Lower lobe of right lung (tissue), 2 donors: ENCODE results near the gene GSG1L. TPM values are rescaled to one million over a fixed set of nuclear protein-coding genes. Genes with fewer than 3 reads are reported as not detected.

Source experiments
- ATAC-seq, 2 donors: fragments of 200-7000 bp; cut with Tn5 transposase; one replicate each; pipeline ENCODE4 v1.9.1; 2020 to 2022; ENCODE audit warnings: mild to moderate bottlenecking in 2 of 2, moderate library complexity in 2 of 2
- DNase-seq: peaks from one replicate; pipeline ENCODE4 v3.0.0-alpha.2; 2020
- H3K27ac ChIP-seq: fragments of 200-600 bp; one replicate; pipeline ENCODE4 v1.8.0; 2022
- H3K27me3 ChIP-seq: fragments of 200-600 bp; one replicate; pipeline ENCODE4 v1.8.0; 2022; ENCODE audit warnings: low read depth
- H3K36me3 ChIP-seq: fragments of 200-600 bp; one replicate; pipeline ENCODE4 v1.8.0; 2022; ENCODE audit warnings: mild to moderate bottlenecking
- H3K4me1 ChIP-seq: fragments of 200-600 bp; one replicate; pipeline ENCODE4 v1.8.0; 2022
- H3K4me3 ChIP-seq: fragments of 200-600 bp; one replicate; pipeline ENCODE4 v1.8.0; 2022; ENCODE audit warnings: mild to moderate bottlenecking
- H3K9me3 ChIP-seq: fragments of 200-600 bp; one replicate; pipeline ENCODE4 v1.8.0; 2022
- intact Hi-C: fragments of 100-400 bp; cut with DNase I; formaldehyde crosslinking; loops from one replicate; pipeline ENCODE4 v1.11.0; 2022
- total RNA-seq: library from RNA; stranded (reverse); fragmentation: NEBNext Ultra II Directional; extraction: Animal tissue kit (Norgen Biotek cat#: 25700); gene quantifications from one replicate; pipeline ENCODE4 v1.2.1, GENCODE V29; 2021
- TF ChIP-seq, protein P1 (sequence below): fragments of 200-600 bp; IDR thresholded peaks from one replicate; pipeline ENCODE4 v1.8.0; 2022; ENCODE audit warnings: antibody characterized with exemption, mild to moderate bottlenecking
- donor health status: DM: no; HTN: yes; CAD: no; lungs with severe emphysema.

GSG1L gene
- total RNA-seq, 1 donor from 2014 or later, result 0.30 TPM

DNA sequence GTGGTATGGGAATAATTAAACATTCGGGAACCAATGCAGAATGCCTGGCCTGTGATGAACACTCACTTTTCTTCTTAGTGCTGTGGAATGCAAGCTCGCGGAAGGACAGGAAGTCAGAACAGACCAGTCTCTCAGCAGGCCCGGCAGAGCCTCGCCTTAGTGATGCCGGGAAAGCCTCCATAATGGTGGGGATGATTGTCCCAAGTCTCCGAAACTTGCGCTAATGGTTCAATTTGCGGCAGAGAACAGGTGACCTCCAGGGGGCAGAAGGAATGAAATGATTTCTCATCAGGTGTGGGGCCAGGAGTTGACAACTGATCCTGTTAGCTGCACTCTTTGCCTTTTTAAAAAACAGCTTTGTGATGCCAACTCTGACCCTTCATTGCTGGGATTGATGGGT lies 170.6 kb downstream of the GSG1L start:
- intact Hi-C loops, result no loop called here
- no peak overlapping the region for H3K4me3 ChIP-seq
- no peak overlapping the region for H3K27ac ChIP-seq
- H3K4me1 ChIP-seq, result no peaks in the 10 kb centered on the region
- DNase-seq (no peak), ATAC-seq (no peak)
- H3K36me3 ChIP-seq, result no peaks in the 10 kb centered on the region
- peaks cover 31% of the 10 kb centered on the region for H3K27me3 ChIP-seq
- TF ChIP-seq, protein P1, sequence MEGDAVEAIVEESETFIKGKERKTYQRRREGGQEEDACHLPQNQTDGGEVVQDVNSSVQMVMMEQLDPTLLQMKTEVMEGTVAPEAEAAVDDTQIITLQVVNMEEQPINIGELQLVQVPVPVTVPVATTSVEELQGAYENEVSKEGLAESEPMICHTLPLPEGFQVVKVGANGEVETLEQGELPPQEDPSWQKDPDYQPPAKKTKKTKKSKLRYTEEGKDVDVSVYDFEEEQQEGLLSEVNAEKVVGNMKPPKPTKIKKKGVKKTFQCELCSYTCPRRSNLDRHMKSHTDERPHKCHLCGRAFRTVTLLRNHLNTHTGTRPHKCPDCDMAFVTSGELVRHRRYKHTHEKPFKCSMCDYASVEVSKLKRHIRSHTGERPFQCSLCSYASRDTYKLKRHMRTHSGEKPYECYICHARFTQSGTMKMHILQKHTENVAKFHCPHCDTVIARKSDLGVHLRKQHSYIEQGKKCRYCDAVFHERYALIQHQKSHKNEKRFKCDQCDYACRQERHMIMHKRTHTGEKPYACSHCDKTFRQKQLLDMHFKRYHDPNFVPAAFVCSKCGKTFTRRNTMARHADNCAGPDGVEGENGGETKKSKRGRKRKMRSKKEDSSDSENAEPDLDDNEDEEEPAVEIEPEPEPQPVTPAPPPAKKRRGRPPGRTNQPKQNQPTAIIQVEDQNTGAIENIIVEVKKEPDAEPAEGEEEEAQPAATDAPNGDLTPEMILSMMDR, result no peak
- H3K9me3 ChIP-seq, result no peaks in the 10 kb centered on the region

DNA sequence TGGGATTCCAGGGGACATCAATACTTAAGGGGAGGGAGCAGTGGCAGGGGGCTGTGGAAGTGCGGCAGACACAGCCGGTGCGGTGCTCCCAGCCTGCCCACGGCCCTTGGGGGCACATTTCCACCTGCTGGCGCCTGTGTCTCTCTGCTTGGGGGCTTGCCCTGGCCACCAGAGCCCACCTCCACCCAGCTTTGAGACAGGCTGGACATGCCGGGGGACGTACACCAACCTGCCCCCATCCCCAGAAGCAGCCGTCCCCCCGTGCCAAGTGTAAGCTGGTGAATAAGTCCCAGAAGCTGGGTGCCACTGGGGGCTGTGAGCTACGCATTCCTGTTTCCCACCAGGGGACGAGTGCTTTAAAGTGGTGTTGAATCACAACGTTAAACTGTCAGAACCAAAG lies 172.6 kb downstream of the GSG1L start:
- Histone ChIP-seq H3K36me3 (no peaks in the 10 kb centered on the region), H3K27me3 (peaks cover 32% of the 10 kb centered on the region), H3K4me3 (no peak overlapping the region), H3K27ac (no peak overlapping the region), H3K4me1 (no peaks in the 10 kb centered on the region), H3K9me3 (no peaks in the 10 kb centered on the region)
- no peak for ATAC-seq
- TF ChIP-seq, protein P1, result no peak
- no peak for DNase-seq
- intact Hi-C loops, result no loop called here

DNA sequence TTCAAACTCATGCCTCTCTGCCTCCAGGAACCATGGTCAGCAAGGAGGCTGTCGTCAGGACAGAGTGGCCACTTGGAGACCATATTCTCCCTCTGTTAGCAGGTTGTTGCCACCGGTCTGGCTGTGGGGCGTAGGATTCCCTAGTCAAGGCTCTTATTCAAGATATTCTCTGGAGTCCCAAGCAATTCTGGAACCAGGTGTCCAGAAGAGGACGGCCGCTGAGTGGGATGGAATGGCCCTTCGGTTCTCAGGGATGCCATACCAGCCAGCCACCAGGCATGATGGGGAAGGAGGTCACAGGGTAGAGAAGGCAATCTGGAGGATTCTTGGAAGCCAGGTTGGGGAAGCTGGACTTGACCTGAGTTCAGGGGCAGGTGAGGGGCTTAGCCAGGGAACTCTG lies 173.5 kb downstream of the GSG1L start:
- intact Hi-C loops, result no loop called here
- no peaks in the 10 kb centered on the region for H3K36me3 ChIP-seq
- TF ChIP-seq, protein P1, result no peak
- no peak overlapping the region for H3K4me3 ChIP-seq
- peaks cover 37% of the 10 kb centered on the region for H3K27me3 ChIP-seq
- DNase-seq (no peak), ATAC-seq (no peak)
- H3K27ac ChIP-seq, result no peak overlapping the region
- no peaks in the 10 kb centered on the region for H3K4me1 ChIP-seq
- no peaks in the 10 kb centered on the region for H3K9me3 ChIP-seq

DNA sequence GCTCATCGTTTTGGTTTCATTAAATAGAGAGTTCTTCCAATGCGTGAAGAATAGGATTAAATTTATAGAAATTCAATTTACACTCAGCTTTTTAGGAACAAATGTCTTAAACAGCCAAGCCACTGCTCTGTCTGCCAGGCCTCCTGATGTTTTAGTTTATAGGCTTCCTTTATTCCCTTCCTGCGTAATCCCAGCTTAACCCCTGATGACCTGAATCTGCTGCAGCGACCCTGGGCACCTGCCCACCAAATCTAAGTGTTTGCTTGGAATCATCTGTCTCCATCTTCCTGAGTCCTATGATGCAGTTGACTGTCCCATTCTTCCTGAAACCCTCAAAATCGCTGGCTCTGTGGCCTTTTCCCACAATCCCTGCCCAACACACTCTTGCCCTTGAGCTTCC lies 179.9 kb downstream of the GSG1L start:
- intact Hi-C loops, result no loop called here
- Histone ChIP-seq H3K36me3 (no peaks in the 10 kb centered on the region), H3K4me1 (no peaks in the 10 kb centered on the region), H3K9me3 (no peaks in the 10 kb centered on the region), H3K27me3 (peaks cover 9% of the 10 kb centered on the region), H3K4me3 (no peak overlapping the region), H3K27ac (no peak overlapping the region)
- TF ChIP-seq, protein P1, result no peak
- ATAC-seq (no peak), DNase-seq (no peak)

DNA sequence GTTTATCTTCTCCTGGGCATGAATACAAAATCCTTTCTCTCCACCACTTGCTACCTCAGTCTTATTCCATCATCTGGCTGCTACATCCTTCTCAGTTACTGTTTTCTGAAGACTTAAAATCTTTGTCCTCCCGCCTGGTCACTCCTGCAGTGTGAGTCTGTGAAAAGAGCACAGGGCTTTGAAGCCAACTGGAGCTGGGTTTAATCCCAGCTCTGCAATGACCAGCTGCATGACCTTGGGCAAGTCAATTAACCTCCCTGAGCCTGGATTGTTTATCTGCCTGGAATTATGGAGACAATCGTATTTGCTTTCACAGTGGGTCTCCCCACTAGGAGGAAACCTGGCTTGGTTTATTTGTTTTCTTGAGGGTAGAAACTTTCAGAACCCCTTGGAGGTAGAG lies 183.2 kb downstream of the GSG1L start:
- no peaks in the 10 kb centered on the region for H3K36me3 ChIP-seq
- no peak overlapping the region for H3K4me3 ChIP-seq
- ATAC-seq (no peak), DNase-seq (no peak)
- H3K4me1 ChIP-seq, result no peaks in the 10 kb centered on the region
- TF ChIP-seq, protein P1, result no peak
- peaks cover 1% of the 10 kb centered on the region for H3K27me3 ChIP-seq
- H3K9me3 ChIP-seq, result peaks cover 4% of the 10 kb centered on the region
- intact Hi-C loops, result no loop called here
- H3K27ac ChIP-seq, result no peak overlapping the region
